H1 (cell line): ENCODE data around the gene CADM1. TPM values are rescaled to one million over a fixed set of nuclear protein-coding genes. Genes with fewer than 3 reads are reported as not detected.

ENCODE experiments used
- CTCF ChIA-PET: fragments of 300-600 bp; sonication (Branson Sonifier 250); formaldehyde crosslinking; loops from one replicate; lab custom pipeline; 2021; ENCODE audit not compliant: partially characterized antibody; lab: Charles Lee
- POLR2A ChIA-PET: fragments of 300-600 bp; sonication (Branson Sonifier 250); formaldehyde crosslinking; loops from one replicate; lab custom pipeline; 2021; ENCODE audit warnings: inconsistent platforms; ENCODE audit not compliant: partially characterized antibody; lab: Charles Lee
- DNase-seq, 2 experiments: peaks; one replicate each; pipeline versions ENCODE4 v3.0.0 to v3.0.0-alpha.2; 2010 to 2022; ENCODE audit warnings: low spot score in 2 of 2, low read depth in 1 of 2, mixed read lengths in 1 of 2
- FAIRE-seq: peaks from 2 replicates; lab custom pipeline; 2011; peaks lifted over from hg19 to GRCh38; lab: Jason Lieb, UNC
- H2AFZ ChIP-seq: 2 replicates; pipeline ENCODE4 v1.8.1; 2012; ENCODE audit warnings: low read length, inconsistent platforms
- H2AK5ac ChIP-seq: 2 replicates; pipeline ENCODE4 v1.6.1; 2013; ENCODE audit warnings: low read depth, low read length
- H2BK120ac ChIP-seq: replicated peaks from 2 replicates; pipeline ENCODE3; 2013; ENCODE audit warnings: low read depth, low read length, inconsistent platforms
- H2BK12ac ChIP-seq: 2 replicates; pipeline ENCODE4 v1.6.1; 2013; ENCODE audit warnings: low read depth, low read length
- H2BK15ac ChIP-seq: 2 replicates; pipeline ENCODE4 v1.6.1; 2013; ENCODE audit warnings: low read length
- H2BK20ac ChIP-seq: 2 replicates; pipeline ENCODE4 v1.6.1; 2013; ENCODE audit warnings: low read length
- H2BK5ac ChIP-seq: 2 replicates; pipeline ENCODE4 v1.6.1; 2013; ENCODE audit warnings: low read depth, low read length
- H3K14ac ChIP-seq: 2 replicates; pipeline ENCODE4 v1.6.1; 2013; ENCODE audit warnings: inconsistent platforms; ENCODE audit not compliant: insufficient read length
- H3K18ac ChIP-seq: 2 replicates; pipeline ENCODE4 v1.6.1; 2013; ENCODE audit warnings: low read length; ENCODE audit errors: extremely low read depth
- H3K23ac ChIP-seq: 2 replicates; pipeline ENCODE4 v1.6.1; 2013; ENCODE audit warnings: inconsistent platforms; ENCODE audit not compliant: insufficient read length
- H3K23me2 ChIP-seq: 2 replicates; pipeline ENCODE4 v1.6.1; 2013; ENCODE audit warnings: low read depth, low read length
- H3K27ac ChIP-seq: 2 replicates; pipeline ENCODE4 v1.6.1; 2011; ENCODE audit warnings: low read depth, low read length, inconsistent platforms
- H3K27me3 ChIP-seq, 4 experiments: replicated peaks in 1 of 4; 1 replicate in 1 of 4; 2 replicates in 3 of 4; pipeline versions ENCODE4 v1.6.1 to v1.8.1; 2011 to 2013; ENCODE audit warnings: low read length in 3 of 4, mild to moderate bottlenecking in 3 of 4, inconsistent platforms in 2 of 4, mixed read lengths in 2 of 4, moderate library complexity in 1 of 4; ENCODE audit not compliant: control insufficient read depth in 3 of 4, insufficient read depth in 3 of 4; ENCODE audit errors: extremely low read depth in 1 of 4
- H3K36me3 ChIP-seq, 4 experiments: 2 replicates each; pipeline versions ENCODE4 v1.6.1 to v1.8.1; 2011 to 2013; ENCODE audit warnings: mild to moderate bottlenecking in 4 of 4, low read length in 3 of 4, moderate library complexity in 2 of 4, control low read depth in 1 of 4, inconsistent platforms in 1 of 4; ENCODE audit not compliant: insufficient read depth in 4 of 4, control insufficient read depth in 2 of 4
- H3K4ac ChIP-seq: replicated peaks from 2 replicates; pipeline ENCODE3; 2013; ENCODE audit warnings: low read length, low read depth, mixed read lengths, inconsistent platforms; ENCODE audit not compliant: insufficient read length
- H3K4me1 ChIP-seq, 4 experiments: replicated peaks in 1 of 4; 1 replicate in 1 of 4; 2 replicates in 3 of 4; pipeline versions ENCODE4 v1.6.1 to v1.8.1; 2011 to 2013; ENCODE audit warnings: low read length in 3 of 4, inconsistent platforms in 2 of 4, mixed read lengths in 1 of 4; ENCODE audit not compliant: insufficient read depth in 4 of 4, control insufficient read depth in 3 of 4
- H3K4me2 ChIP-seq, 2 experiments: 2 replicates each; pipeline versions ENCODE4 v1.6.1 to v1.8.1; 2011 to 2013; ENCODE audit warnings: low read depth in 2 of 2, low read length in 2 of 2, control low read depth in 1 of 2, inconsistent platforms in 1 of 2, mild to moderate bottlenecking in 1 of 2; ENCODE audit not compliant: insufficient read depth in 1 of 2
- H3K4me3 ChIP-seq, 4 experiments: fragments of 200-600, 300-600 bp in 1 of 4; sonication (generic), shearing (Covaris generic), sonication (Bioruptor Twin) in 1 of 4; 2 replicates each; pipeline versions ENCODE4 v1.5.1 to v1.8.1; 2011 to 2016; ENCODE audit warnings: low read length in 4 of 4, low read depth in 3 of 4, control low read depth in 2 of 4, inconsistent platforms in 2 of 4, mild to moderate bottlenecking in 2 of 4, mixed read lengths in 1 of 4, moderate library complexity in 1 of 4; ENCODE audit not compliant: insufficient read depth in 2 of 4; ENCODE audit errors: extremely low read depth in 1 of 4
- H3K56ac ChIP-seq: replicated peaks from 2 replicates; pipeline ENCODE3; 2013; ENCODE audit warnings: low read depth, mild to moderate bottlenecking, mixed read lengths, low read length, inconsistent platforms; ENCODE audit not compliant: insufficient read length
- H3K79me1 ChIP-seq: 2 replicates; pipeline ENCODE4 v1.6.1; 2013; ENCODE audit warnings: low read depth, low read length, control low read depth
- H3K79me2 ChIP-seq, 2 experiments: 2 replicates each; pipeline versions ENCODE4 v1.6.1 to v1.8.1; 2012 to 2013; ENCODE audit warnings: low read length in 2 of 2, mild to moderate bottlenecking in 2 of 2, inconsistent platforms in 1 of 2; ENCODE audit not compliant: insufficient read depth in 2 of 2, control insufficient read depth in 1 of 2
- H3K9ac ChIP-seq, 4 experiments: replicated peaks in 1 of 4; 1 replicate in 1 of 4; 2 replicates in 3 of 4; pipeline versions ENCODE4 v1.6.1 to v1.8.1; 2011 to 2013; ENCODE audit warnings: low read depth in 3 of 4, low read length in 3 of 4, control low read depth in 2 of 4, mild to moderate bottlenecking in 2 of 4, moderate library complexity in 2 of 4, inconsistent platforms in 1 of 4; ENCODE audit errors: extremely low read depth in 1 of 4
- H3K9me3 ChIP-seq, 2 experiments: 2 replicates each; pipeline versions ENCODE4 v1.6.1 to v1.8.1; 2012 to 2013; ENCODE audit warnings: mild to moderate bottlenecking in 2 of 2, moderate library complexity in 2 of 2, control low read depth in 1 of 2, inconsistent platforms in 1 of 2, low read depth in 1 of 2, low read length in 1 of 2, mixed read lengths in 1 of 2; ENCODE audit not compliant: insufficient read depth in 2 of 2
- H4K20me1 ChIP-seq, 2 experiments: replicated peaks in 1 of 2; 2 replicates each; pipeline versions ENCODE3 to v1.8.1; 2011 to 2013; ENCODE audit warnings: inconsistent platforms in 2 of 2, low read length in 2 of 2, mild to moderate bottlenecking in 1 of 2; ENCODE audit not compliant: insufficient read depth in 2 of 2, control insufficient read depth in 1 of 2
- H4K5ac ChIP-seq: 2 replicates; pipeline ENCODE4 v1.6.1; 2013; ENCODE audit warnings: low read length, low read depth, mixed read lengths, inconsistent platforms; ENCODE audit not compliant: insufficient read length
- H4K8ac ChIP-seq: 2 replicates; pipeline ENCODE4 v1.8.0; 2013; ENCODE audit warnings: mild to moderate bottlenecking, moderate library complexity, low read length, inconsistent platforms; ENCODE audit not compliant: insufficient read depth; ENCODE audit errors: extremely low read depth
- H4K91ac ChIP-seq: replicated peaks from 2 replicates; pipeline ENCODE3; 2013; ENCODE audit warnings: low read length, mixed read lengths, inconsistent platforms; ENCODE audit not compliant: insufficient read length
- BRCA1 ChIP-seq: IDR thresholded peaks from 2 replicates; pipeline ENCODE4 v1.6.1; 2012; ENCODE audit warnings: low read depth, low read length, improper control_type of control experiment
- CBX8 ChIP-seq: fragments of 300-800, 300-1000 bp; sonication (generic); IDR thresholded peaks from 2 replicates; pipeline ENCODE4 v1.7.1; 2016; ENCODE audit warnings: low read depth, low read length, borderline replicate concordance
- E2F6 ChIP-seq: IDR thresholded peaks from 2 replicates; pipeline ENCODE4 v1.6.1; 2012; ENCODE audit warnings: inconsistent platforms
- GTF2F1 ChIP-seq: IDR thresholded peaks from 2 replicates; pipeline ENCODE4 v1.6.1; 2012; ENCODE audit warnings: low read depth, low read length, improper control_type of control experiment, borderline replicate concordance
- HDAC2 ChIP-seq, 2 experiments: fragments of 300-600 bp in 1 of 2; sonication (generic) in 1 of 2; IDR thresholded peaks; 2 replicates each; pipeline ENCODE4 v1.6.1; 2011 to 2012; ENCODE audit warnings: low read depth in 2 of 2, low read length in 2 of 2, mild to moderate bottlenecking in 2 of 2, moderate library complexity in 2 of 2, borderline replicate concordance in 1 of 2, inconsistent platforms in 1 of 2
- POLR2A ChIP-seq, 2 experiments: IDR thresholded peaks; 1 replicate in 1 of 2; 2 replicates in 1 of 2; pipeline ENCODE4 v1.6.1; 2011; ENCODE audit warnings: low read depth in 2 of 2, low read length in 2 of 2, mild to moderate bottlenecking in 2 of 2; ENCODE audit errors: control extremely low read depth in 1 of 2
- RXRA ChIP-seq: IDR thresholded peaks from 2 replicates; pipeline ENCODE4 v1.6.1; 2011; ENCODE audit warnings: low read depth, mild to moderate bottlenecking, low read length, moderate library complexity; ENCODE audit not compliant: insufficient read depth
- YY1 ChIP-seq: IDR thresholded peaks from 2 replicates; pipeline ENCODE4 v1.6.1; 2011; ENCODE audit warnings: low read depth, mild to moderate bottlenecking, low read length
- WGBS, 2 experiments: shearing (Covaris generic) in 1 of 2; methylation state at CpG; one replicate each; pipeline versions ENCODE4 v1.1.6 to v1.1.7; 2013 to 2015; ENCODE audit warnings: low lambda C conversion rate in 2 of 2, mixed read lengths in 2 of 2, inconsistent platforms in 1 of 2, low coverage in 1 of 2, missing lambda C conversion rate in 1 of 2; ENCODE audit not compliant: insufficient replicate concordance in 2 of 2, insufficient coverage in 1 of 2, insufficient read length in 1 of 2; ENCODE audit errors: extremely low coverage in 1 of 2, missing lambda C conversion rate in 1 of 2; 5-methylcytosine and 5-hydroxymethylcytosine counted together
- polyA plus RNA-seq, 7 experiments: library from polyadenylated mRNA; depleted of rRNA in 3 of 7; stranded (reverse) in 5 of 7; unstranded in 2 of 7; fragments of >200 nt in 5 of 7; fragments of 200-250 nt in 2 of 7; gene quantifications; 1 replicate in 5 of 7; 2 replicates in 1 of 7; 4 replicates in 1 of 7; pipeline versions ENCODE4 v1.2.1 to v1.2.3, GENCODE V29; 2011 to 2013; ENCODE audit warnings: missing spikeins in 2 of 7, mixed read lengths in 2 of 7
- total RNA-seq: library from RNA; stranded (reverse); fragmentation: NEBNext Ultra II Directional; extraction: Animal tissue kit (Norgen Biotek cat#: 25700); gene quantifications from 2 replicates; pipeline ENCODE4 v1.2.1, GENCODE V29; 2021
- TF ChIP-seq, protein P1 (sequence below), 3 experiments: IDR thresholded peaks; 1 replicate in 2 of 3; 2 replicates in 1 of 3; pipeline versions ENCODE4 v1.5.1 to v1.6.1; 2011; ENCODE audit warnings: low read length in 3 of 3, mild to moderate bottlenecking in 3 of 3, inconsistent platforms in 2 of 3, low read depth in 1 of 3, moderate library complexity in 1 of 3; ENCODE audit not compliant: insufficient read depth in 1 of 3; ENCODE audit errors: control extremely low read depth in 1 of 3

CADM1 gene
- total and polyA plus RNA-seq, 2 of the 8 experiments (the other 6 are each of a cell fraction or from before 2014, with no cell fraction given), result 8.3 to 25.3 TPM

DNA sequence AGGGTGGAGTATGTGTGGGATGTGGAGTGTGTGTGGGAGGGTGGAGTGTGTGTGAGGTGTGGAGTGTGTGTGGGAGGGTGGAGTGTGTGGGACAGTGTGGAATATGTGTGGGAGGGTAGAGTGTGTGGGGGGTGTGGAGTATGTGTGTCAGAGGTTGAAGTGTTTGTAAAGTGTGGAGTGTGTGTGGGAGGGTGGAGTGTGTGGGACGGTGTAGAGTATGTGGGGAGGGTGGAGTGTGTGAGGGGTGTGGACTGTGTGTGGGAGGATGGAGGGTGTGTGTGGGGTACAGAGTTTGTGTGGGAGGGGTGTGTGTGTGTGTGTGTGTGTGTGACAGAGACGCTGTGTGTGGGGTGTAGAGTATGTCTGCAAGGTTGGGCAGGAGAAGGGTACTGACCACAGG, 355.5 kb downstream of the CADM1 start:
- Histone ChIP-seq H3K4me2 (no peak overlapping the region), H3K36me3 (no peaks in the 10 kb centered on the region), H2BK5ac (no peak overlapping the region), H3K9me3 (no peaks in the 10 kb centered on the region), H4K20me1 (peaks cover 0 to 10% of the 10 kb centered on the region in 2 experiments), H3K14ac (no peak overlapping the region), H3K4me3 (no peak overlapping the region), H3K4me1 (no peaks in the 10 kb centered on the region), H2AFZ (no peak overlapping the region), H3K23ac (no peak overlapping the region), H2AK5ac (peak overlapping the region; percentile 65; the same call in 1 of the 2 replicates), H4K8ac (no peak overlapping the region), H3K56ac (peak overlapping the region; percentile 13), H3K79me1 (peaks cover 2% of the 10 kb centered on the region; the same call in 1 of the 2 replicates), H4K91ac (no peak overlapping the region), H3K27ac (no peak overlapping the region), H3K4ac (no peak overlapping the region), H3K27me3 (no peaks in the 10 kb centered on the region), H4K5ac (no peak overlapping the region), H3K79me2 (no peaks in the 10 kb centered on the region), H3K18ac (no peak overlapping the region), H2BK15ac (0 out of 2 replicates have a peak overlapping the region, but pooled peaks have one; percentile 81), H3K9ac (no peak overlapping the region), H3K23me2 (peaks cover 22% of the 10 kb centered on the region; the same call in 1 of the 2 replicates), H2BK20ac (no peak overlapping the region), H2BK120ac (no peak overlapping the region), H2BK12ac (0 out of 2 replicates have a peak overlapping the region, but pooled peaks have one; percentile 77)
- CTCF ChIA-PET, result no interaction called here
- FAIRE-seq (no peak), DNase-seq (no peak)
- POLR2A ChIA-PET, result no interaction called here
- 85 to 100% methylated on average over 1 to 2 of the region's 2 CpGs for whole genome bisulfite sequencing, 2 experiments
- TF ChIP-seq HDAC2 (IDR thresholded peaks at IDR 0.05; ENCODE audit: borderline replicate concordance in 1 of 2, low read depth in 2 of 2, low read length in 2 of 2) (no peak), POLR2A (IDR thresholded peaks at IDR 0.05; ENCODE audit: control extremely low read depth in 1 of 2, low read depth in 2 of 2, low read length in 2 of 2) (no peak), CBX8 (no peak), GTF2F1 (no peak), E2F6 (no peak), YY1 (no peak), RXRA (no peak), BRCA1 (no peak)
- TF ChIP-seq, protein P1, sequence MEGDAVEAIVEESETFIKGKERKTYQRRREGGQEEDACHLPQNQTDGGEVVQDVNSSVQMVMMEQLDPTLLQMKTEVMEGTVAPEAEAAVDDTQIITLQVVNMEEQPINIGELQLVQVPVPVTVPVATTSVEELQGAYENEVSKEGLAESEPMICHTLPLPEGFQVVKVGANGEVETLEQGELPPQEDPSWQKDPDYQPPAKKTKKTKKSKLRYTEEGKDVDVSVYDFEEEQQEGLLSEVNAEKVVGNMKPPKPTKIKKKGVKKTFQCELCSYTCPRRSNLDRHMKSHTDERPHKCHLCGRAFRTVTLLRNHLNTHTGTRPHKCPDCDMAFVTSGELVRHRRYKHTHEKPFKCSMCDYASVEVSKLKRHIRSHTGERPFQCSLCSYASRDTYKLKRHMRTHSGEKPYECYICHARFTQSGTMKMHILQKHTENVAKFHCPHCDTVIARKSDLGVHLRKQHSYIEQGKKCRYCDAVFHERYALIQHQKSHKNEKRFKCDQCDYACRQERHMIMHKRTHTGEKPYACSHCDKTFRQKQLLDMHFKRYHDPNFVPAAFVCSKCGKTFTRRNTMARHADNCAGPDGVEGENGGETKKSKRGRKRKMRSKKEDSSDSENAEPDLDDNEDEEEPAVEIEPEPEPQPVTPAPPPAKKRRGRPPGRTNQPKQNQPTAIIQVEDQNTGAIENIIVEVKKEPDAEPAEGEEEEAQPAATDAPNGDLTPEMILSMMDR (IDR thresholded peaks at IDR 0.05; ENCODE audit: control extremely low read depth in 1 of 3, insufficient read depth in 1 of 3, low read depth in 1 of 3, low read length in 3 of 3), result no peak
